Stimulated activated CD8-positive, alpha-beta memory T cell treated with anti-CD3 and anti-CD28 coated beads, Interleukin-12 subunit alpha, Interleukin-12 subunit beta, amount 100 ng/mL, for 1 hour (primary cell): ENCODE measurements around the gene SDF4.

Experiments used
- DNase-seq: peaks from one replicate; pipeline ENCODE4 v3.0.0-alpha.2; 2020; ENCODE audit warnings: low read depth

Gene SDF4

DNA sequence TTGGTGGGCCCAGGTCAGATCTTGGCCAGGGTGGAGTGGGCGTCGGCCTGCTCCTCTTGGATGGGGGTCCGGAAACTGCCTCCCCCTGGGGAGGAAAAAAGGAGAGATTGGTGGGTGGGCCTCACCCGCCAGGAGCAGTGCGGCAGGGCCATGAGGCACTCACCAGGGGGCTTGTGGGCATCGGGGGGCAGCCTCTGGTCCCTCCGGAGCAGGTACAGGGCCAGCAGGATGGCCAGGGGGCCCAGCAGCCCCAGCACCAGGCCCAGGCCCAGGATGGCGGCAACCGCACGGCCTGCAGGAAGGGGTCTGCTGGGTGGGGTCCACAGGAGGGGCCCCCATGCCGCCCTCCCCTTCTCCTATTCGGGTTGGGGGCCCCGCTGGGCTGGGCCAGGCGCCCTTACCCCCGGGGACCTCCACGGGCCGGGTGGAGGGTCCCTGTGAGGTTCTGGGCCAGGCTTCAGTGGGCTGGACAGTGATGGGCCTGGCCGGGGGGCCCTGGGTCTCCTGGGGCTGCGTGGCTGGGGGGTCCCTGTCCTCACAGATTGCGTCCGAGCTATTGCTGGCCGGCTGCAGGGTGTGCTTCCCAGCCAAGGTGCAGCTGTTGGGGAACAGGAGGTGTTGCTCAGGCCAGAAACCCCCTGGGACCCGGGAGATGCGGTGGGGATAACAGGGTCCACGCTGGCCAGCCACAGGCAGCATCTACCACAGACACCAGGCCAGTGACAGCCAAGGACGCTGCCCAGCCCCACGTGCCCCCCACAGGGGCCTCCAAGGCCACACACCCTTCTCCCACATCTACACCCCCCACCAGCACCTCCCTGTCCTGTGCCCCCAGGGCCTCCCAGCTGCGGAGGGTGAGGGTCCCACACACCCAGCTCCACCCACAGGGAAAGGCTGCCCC lies 20.0 kb downstream of the SDF4 start:
- no peak for DNase-seq

GRCh38 chr1:1210726-1211540 lies 20.9 kb downstream of the SDF4 start:
- no peak for DNase-seq

DNA sequence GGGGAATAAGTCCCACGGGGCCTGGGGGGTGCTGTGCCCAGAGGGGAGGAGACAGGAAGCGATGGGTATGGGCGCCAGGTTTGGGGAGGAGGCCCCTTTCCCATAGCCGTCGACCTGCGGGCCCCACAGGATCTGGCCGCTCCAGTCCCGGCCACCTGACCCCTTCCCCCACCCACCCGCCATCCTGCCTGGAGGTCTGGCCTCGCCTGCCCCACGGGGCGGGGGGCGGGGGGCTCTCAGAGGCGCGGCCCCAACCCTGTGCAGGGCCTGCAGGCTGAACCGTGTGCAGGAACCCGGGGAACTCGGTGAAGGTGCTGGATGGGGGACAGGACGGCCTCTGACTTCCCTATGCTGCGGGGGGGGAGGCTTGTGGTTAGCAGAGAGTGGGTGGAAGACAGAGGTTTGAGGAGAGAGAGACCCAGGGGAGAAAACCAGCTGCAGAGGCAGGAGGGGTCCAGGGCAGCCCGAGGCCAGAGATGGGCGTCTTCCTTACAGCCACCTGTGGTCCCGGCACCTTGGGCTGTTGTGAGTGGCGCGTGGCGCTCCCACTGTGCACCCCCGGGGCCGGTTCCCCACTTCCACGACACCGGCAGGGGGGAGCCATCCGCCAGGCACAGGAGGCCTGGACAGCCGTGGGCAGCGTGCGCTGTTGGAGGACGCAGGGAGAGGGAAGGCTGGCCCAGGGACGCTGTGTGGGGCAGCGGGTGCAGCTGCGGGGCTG lies 22.9 kb downstream of the SDF4 start:
- no peak for DNase-seq

DNA sequence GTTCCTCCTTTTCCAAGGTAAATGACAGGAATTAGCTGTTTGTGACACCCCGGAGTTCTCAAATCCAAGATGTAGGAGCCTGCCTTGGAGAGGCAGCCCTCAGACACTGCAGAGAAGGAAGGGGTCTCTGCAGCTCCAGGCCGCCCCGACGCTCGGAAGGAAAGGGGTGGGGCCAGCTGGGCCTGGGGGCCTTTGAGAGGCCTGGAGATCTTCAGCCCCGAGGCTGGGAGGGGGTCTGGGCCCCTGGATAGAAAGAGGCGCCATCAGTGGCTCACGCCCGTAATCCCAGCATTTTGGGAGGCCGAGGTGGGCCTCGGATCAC lies 24.3 kb downstream of the SDF4 start:
- DNase-seq = no peak

- no peak for DNase-seq
Measured at GRCh38 chr1:1206966-1207531, 24.8 kb downstream of the SDF4 start.

- DNase-seq = no peak
Measured at GRCh38 chr1:1206376-1206965, 25.3 kb downstream of the SDF4 start, which contains the start of gene TNFRSF18. TNFRSF18 (minus strand) TSS chr1:1206592; CDS start chr1:1206571, 21 bp downstream.

GRCh38 chr1:1205769-1206375 lies 25.9 kb downstream of the SDF4 start:
- no peak for DNase-seq

- no peak for DNase-seq
Measured at GRCh38 chr1:1204998-1205768, 26.6 kb downstream of the SDF4 start.

- DNase-seq = no peak
Measured at GRCh38 chr1:1204425-1204920, 27.3 kb downstream of the SDF4 start.

- DNase-seq = no peak
Measured at GRCh38 chr1:1203561-1204424, 28.0 kb downstream of the SDF4 start.

GRCh38 chr1:1202831-1203560 lies 28.8 kb downstream of the SDF4 start:
- no peak for DNase-seq

GRCh38 chr1:1200876-1201810 lies 30.7 kb downstream of the SDF4 start:
- DNase-seq = peak; percentile 81

GRCh38 chr1:1199961-1200875 lies 31.6 kb downstream of the SDF4 start:
- DNase-seq = no peak

- DNase-seq = no peak
Measured at GRCh38 chr1:1199141-1199960, 32.5 kb downstream of the SDF4 start.

GRCh38 chr1:1198423-1199140 lies 33.2 kb downstream of the SDF4 start:
- DNase-seq = no peak
